ENCODE data around the gene TNFRSF9. TPM values are rescaled to one million over a fixed set of nuclear protein-coding genes. Genes with fewer than 3 reads are reported as not detected.
A peak's percentile ranks its signal among the peaks of the same experiment; 100 is the strongest.

The TNFRSF9 gene
- total RNA-seq, 1 donor = under 0.01 TPM

DNA sequence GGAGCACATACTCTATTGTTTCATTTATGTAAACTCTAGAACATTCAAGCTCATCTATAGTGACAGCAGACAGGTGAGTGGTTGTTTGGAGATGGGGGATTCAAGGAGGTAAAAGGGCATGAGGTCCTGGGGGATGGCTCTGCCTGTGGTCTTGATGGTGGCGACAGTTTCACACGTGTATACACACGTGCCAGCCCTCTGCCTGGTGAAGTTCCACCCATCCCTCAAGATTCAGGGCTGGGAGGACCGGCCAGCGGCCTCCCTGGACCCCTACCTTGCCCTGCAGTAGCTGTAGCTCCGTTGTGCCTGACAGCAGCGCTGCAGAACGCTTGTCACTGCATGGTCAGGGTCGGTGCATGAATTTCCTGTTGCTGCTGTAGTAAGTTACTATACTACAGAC, 48.8 kb downstream of the TNFRSF9 start:
- no peak for DNase-seq (ENCODE audit: insufficient read length, low spot score, missing footprints)
- no peak overlapping the region for H3K4me3 ChIP-seq (ENCODE audit: insufficient read depth, low read length)
- no peaks in the 10 kb centered on the region for H3K9me3 ChIP-seq (ENCODE audit: low read depth, low read length)
- TF ChIP-seq CTCF (IDR thresholded peaks at IDR 0.05; ENCODE audit: extremely low read depth, low read depth, low read length) = no peak
- H3K36me3 ChIP-seq (ENCODE audit: insufficient read depth, low read length) = no peaks in the 10 kb centered on the region
- H2AFZ ChIP-seq (ENCODE audit: low read length) = no peak overlapping the region
- no peaks in the 10 kb centered on the region for H3K27me3 ChIP-seq (ENCODE audit: insufficient read depth, low read length)
- H3K79me2 ChIP-seq (ENCODE audit: insufficient read depth, low read length) = no peaks in the 10 kb centered on the region
- no peak overlapping the region for H3K27ac ChIP-seq (ENCODE audit: low read depth, low read length)
- H3K4me1 ChIP-seq (ENCODE audit: insufficient read depth, low read length) = peaks cover 23% of the 10 kb centered on the region
- no peak overlapping the region for H3K4me2 ChIP-seq (ENCODE audit: insufficient read depth, low read length)
- no peaks in the 10 kb centered on the region for H4K20me1 ChIP-seq (ENCODE audit: insufficient read depth, low read length)

DNA sequence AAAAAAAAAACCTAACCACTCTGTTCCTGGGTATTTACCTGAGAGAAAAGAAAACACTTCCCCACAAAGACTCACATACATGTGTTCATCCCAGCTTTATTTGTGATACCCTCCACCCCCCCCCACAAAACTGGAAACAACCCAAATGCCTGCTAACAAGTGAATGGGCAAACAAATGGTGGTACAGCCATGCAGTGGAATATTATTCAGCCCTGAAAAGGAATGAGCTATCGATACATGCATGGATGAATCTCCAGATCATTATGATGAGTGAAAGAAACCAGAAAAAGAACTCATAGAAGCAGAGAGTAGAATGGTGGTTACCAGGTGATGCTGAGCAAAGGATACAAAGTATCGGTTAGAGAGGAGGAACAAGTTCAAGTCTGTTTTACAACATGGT, 49.8 kb downstream of the TNFRSF9 start:
- Histone ChIP-seq H3K27me3 (ENCODE audit: insufficient read depth, low read length) (peaks cover 2% of the 10 kb centered on the region), H3K4me2 (ENCODE audit: insufficient read depth, low read length) (no peak overlapping the region), H3K27ac (ENCODE audit: low read depth, low read length) (no peak overlapping the region), H2AFZ (ENCODE audit: low read length) (no peak overlapping the region), H3K4me3 (ENCODE audit: insufficient read depth, low read length) (no peak overlapping the region), H3K4me1 (ENCODE audit: insufficient read depth, low read length) (peaks cover 29% of the 10 kb centered on the region), H4K20me1 (ENCODE audit: insufficient read depth, low read length) (no peaks in the 10 kb centered on the region), H3K36me3 (ENCODE audit: insufficient read depth, low read length) (no peaks in the 10 kb centered on the region), H3K79me2 (ENCODE audit: insufficient read depth, low read length) (no peaks in the 10 kb centered on the region), H3K9me3 (ENCODE audit: low read depth, low read length) (no peaks in the 10 kb centered on the region)
- TF ChIP-seq CTCF (IDR thresholded peaks at IDR 0.05; ENCODE audit: extremely low read depth, low read depth, low read length) = no peak
- DNase-seq (ENCODE audit: insufficient read length, low spot score, missing footprints) = no peak

DNA sequence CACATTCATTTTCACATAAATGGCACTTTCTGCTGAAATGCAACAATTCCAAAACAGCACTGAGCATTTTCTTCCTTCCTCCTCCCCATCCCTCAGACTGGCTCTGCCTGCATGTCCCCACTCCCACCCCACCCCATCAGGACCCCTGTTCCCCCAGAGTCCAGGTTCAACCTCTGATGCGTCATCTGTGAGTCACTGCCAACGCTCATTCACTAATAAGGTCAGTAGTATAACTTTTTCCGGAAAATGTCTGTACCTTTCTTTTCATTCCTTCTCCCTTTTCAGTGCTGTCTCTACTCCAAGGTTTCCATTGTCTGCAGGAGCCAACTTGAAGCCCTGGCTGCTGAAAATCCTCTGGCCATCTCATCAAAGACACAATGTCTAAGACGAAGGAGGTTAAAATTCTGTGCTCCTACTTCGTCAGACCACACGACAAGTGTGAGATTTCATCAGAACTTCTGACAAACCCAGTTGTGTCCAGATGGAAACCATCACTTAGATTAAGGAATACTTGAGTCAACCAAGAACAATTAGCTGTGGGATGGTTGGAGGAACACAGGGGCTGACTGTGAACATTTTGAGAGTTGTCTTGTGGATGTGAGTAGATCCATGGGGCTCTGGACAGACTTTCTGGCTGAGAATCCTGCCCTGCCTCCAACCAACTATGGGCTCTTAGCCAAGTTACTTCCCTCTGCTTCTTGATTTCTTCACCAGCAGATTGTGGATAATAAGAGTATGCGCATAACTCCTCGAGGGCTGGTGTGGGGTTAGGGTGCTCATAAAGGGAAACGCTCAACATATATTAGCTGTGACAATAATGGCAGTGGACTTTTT, 52.2 kb downstream of the TNFRSF9 start:
- Histone ChIP-seq H3K4me2 (ENCODE audit: insufficient read depth, low read length) (no peak overlapping the region), H3K4me1 (ENCODE audit: insufficient read depth, low read length) (peaks cover 17% of the 10 kb centered on the region), H3K4me3 (ENCODE audit: insufficient read depth, low read length) (no peak overlapping the region), H3K9me3 (ENCODE audit: low read depth, low read length) (no peaks in the 10 kb centered on the region), H2AFZ (ENCODE audit: low read length) (no peak overlapping the region), H3K36me3 (ENCODE audit: insufficient read depth, low read length) (no peaks in the 10 kb centered on the region), H4K20me1 (ENCODE audit: insufficient read depth, low read length) (no peaks in the 10 kb centered on the region), H3K79me2 (ENCODE audit: insufficient read depth, low read length) (no peaks in the 10 kb centered on the region), H3K27ac (ENCODE audit: low read depth, low read length) (no peak overlapping the region), H3K27me3 (ENCODE audit: insufficient read depth, low read length) (peaks cover 2% of the 10 kb centered on the region)
- DNase-seq (ENCODE audit: insufficient read length, low spot score, missing footprints) = peak; percentile 65
- no peak for TF ChIP-seq CTCF (IDR thresholded peaks at IDR 0.05; ENCODE audit: extremely low read depth, low read depth, low read length)

GRCh38 chr1:7886405-7886745, 54.3 kb downstream of the TNFRSF9 start:
- Histone ChIP-seq H3K4me1 (ENCODE audit: insufficient read depth, low read length) (peaks cover 11% of the 10 kb centered on the region), H3K36me3 (ENCODE audit: insufficient read depth, low read length) (no peaks in the 10 kb centered on the region), H3K27me3 (ENCODE audit: insufficient read depth, low read length) (peaks cover 2% of the 10 kb centered on the region), H3K27ac (ENCODE audit: low read depth, low read length) (no peak overlapping the region), H3K4me3 (ENCODE audit: insufficient read depth, low read length) (peak overlapping the region; percentile 48), H3K4me2 (ENCODE audit: insufficient read depth, low read length) (peak overlapping the region; percentile 80), H3K79me2 (ENCODE audit: insufficient read depth, low read length) (no peaks in the 10 kb centered on the region), H4K20me1 (ENCODE audit: insufficient read depth, low read length) (no peaks in the 10 kb centered on the region), H2AFZ (ENCODE audit: low read length) (peak overlapping the region; percentile 69), H3K9me3 (ENCODE audit: low read depth, low read length) (no peaks in the 10 kb centered on the region)
- peak; percentile 64 for DNase-seq (ENCODE audit: insufficient read length, low spot score, missing footprints)
- no peak for TF ChIP-seq CTCF (IDR thresholded peaks at IDR 0.05; ENCODE audit: extremely low read depth, low read depth, low read length)

Data from osteoblast (primary cell).